Lower lobe of right lung (tissue), 2 donors: ENCODE data around the gene STK17A. TPM values are rescaled to one million over a fixed set of nuclear protein-coding genes. Genes with fewer than 3 reads are reported as not detected.

Source experiments
- ATAC-seq, 2 donors: fragments of 200-7000 bp; cut with Tn5 transposase; one replicate each; pipeline ENCODE4 v1.9.1; 2020 to 2022; ENCODE audit warnings: mild to moderate bottlenecking in 2 of 2, moderate library complexity in 2 of 2
- DNase-seq: peaks from one replicate; pipeline ENCODE4 v3.0.0-alpha.2; 2020
- H3K27ac ChIP-seq: fragments of 200-600 bp; one replicate; pipeline ENCODE4 v1.8.0; 2022
- H3K27me3 ChIP-seq: fragments of 200-600 bp; one replicate; pipeline ENCODE4 v1.8.0; 2022; ENCODE audit warnings: low read depth
- H3K36me3 ChIP-seq: fragments of 200-600 bp; one replicate; pipeline ENCODE4 v1.8.0; 2022; ENCODE audit warnings: mild to moderate bottlenecking
- H3K4me1 ChIP-seq: fragments of 200-600 bp; one replicate; pipeline ENCODE4 v1.8.0; 2022
- H3K4me3 ChIP-seq: fragments of 200-600 bp; one replicate; pipeline ENCODE4 v1.8.0; 2022; ENCODE audit warnings: mild to moderate bottlenecking
- H3K9me3 ChIP-seq: fragments of 200-600 bp; one replicate; pipeline ENCODE4 v1.8.0; 2022
- CTCF ChIP-seq: fragments of 200-600 bp; IDR thresholded peaks from one replicate; pipeline ENCODE4 v1.8.0; 2022; ENCODE audit warnings: antibody characterized with exemption, mild to moderate bottlenecking
- intact Hi-C: fragments of 100-400 bp; cut with DNase I; formaldehyde crosslinking; loops from one replicate; pipeline ENCODE4 v1.11.0; 2022
- total RNA-seq: library from RNA; stranded (reverse); fragmentation: NEBNext Ultra II Directional; extraction: Animal tissue kit (Norgen Biotek cat#: 25700); gene quantifications from one replicate; pipeline ENCODE4 v1.2.1, GENCODE V29; 2021
- donor health status: DM: no; HTN: yes; CAD: no; lungs with severe emphysema.

Gene STK17A
- total RNA-seq, 1 donor from 2014 or later: 27.1 TPM

GRCh38 chr7:43602256-43602655 lies 19.3 kb downstream of the STK17A start:
- no peak for DNase-seq

GRCh38 chr7:43604251-43604650 lies 21.3 kb downstream of the STK17A start:
- Histone ChIP-seq H3K9me3 (no peaks in the 10 kb centered on the region), H3K36me3 (peaks cover 37% of the 10 kb centered on the region), H3K27me3 (no peaks in the 10 kb centered on the region), H3K4me3 (no peak overlapping the region), H3K27ac (no peak overlapping the region), H3K4me1 (no peaks in the 10 kb centered on the region)
- no peak for ATAC-seq
- intact Hi-C loops: no loop called here
- TF ChIP-seq CTCF: no peak
- no peak for DNase-seq

More at GRCh38 chr7:43602256-43602655, 19.3 kb downstream of the STK17A start:
- peaks cover 41% of the 10 kb centered on the region for H3K36me3 ChIP-seq
- no peak overlapping the region for H3K27ac ChIP-seq
- H3K27me3 ChIP-seq: no peaks in the 10 kb centered on the region
- H3K9me3 ChIP-seq: no peaks in the 10 kb centered on the region
- intact Hi-C loops: no loop called here
- no peak for ATAC-seq
- TF ChIP-seq CTCF: no peak
- H3K4me3 ChIP-seq: no peak overlapping the region
- no peaks in the 10 kb centered on the region for H3K4me1 ChIP-seq

- Histone ChIP-seq H3K9me3 (no peaks in the 10 kb centered on the region), H3K27ac (no peak overlapping the region), H3K4me1 (peaks cover 10% of the 10 kb centered on the region), H3K36me3 (peaks cover 46% of the 10 kb centered on the region), H3K27me3 (no peaks in the 10 kb centered on the region), H3K4me3 (no peak overlapping the region)
- intact Hi-C loops: no loop called here
- no peak for TF ChIP-seq CTCF
- no peak for DNase-seq
- no peak for ATAC-seq
These were observed 26.2 kb downstream of the STK17A start for GRCh38 chr7:43609097-43609496.

- H3K36me3 ChIP-seq: peaks cover 69% of the 10 kb centered on the region
These were observed 29.2 kb downstream of the STK17A start for GRCh38 chr7:43612128-43612527.

GRCh38 chr7:43612599-43613589 lies 30.0 kb downstream of the STK17A start:
- H3K4me3 ChIP-seq: no peak overlapping the region
- no peak overlapping the region for H3K27ac ChIP-seq
- peaks cover 11% of the 10 kb centered on the region for H3K4me1 ChIP-seq
- peaks cover 73% of the 10 kb centered on the region for H3K36me3 ChIP-seq
- DNase-seq: no peak
- no peaks in the 10 kb centered on the region for H3K9me3 ChIP-seq
- intact Hi-C loops: no loop called here
- no peak for ATAC-seq
- H3K27me3 ChIP-seq: no peaks in the 10 kb centered on the region
- TF ChIP-seq CTCF: no peak

More at GRCh38 chr7:43612128-43612527, 29.2 kb downstream of the STK17A start:
- H3K27me3 ChIP-seq: no peaks in the 10 kb centered on the region
- DNase-seq (no peak), ATAC-seq (no peak)
- intact Hi-C loops: no loop called here
- no peaks in the 10 kb centered on the region for H3K9me3 ChIP-seq
- H3K27ac ChIP-seq: no peak overlapping the region
- H3K4me3 ChIP-seq: no peak overlapping the region
- no peak for TF ChIP-seq CTCF
- peaks cover 10% of the 10 kb centered on the region for H3K4me1 ChIP-seq
